22Rv1 (cell line): ENCODE measurements around the gene OR1K1.

Source experiments
- ZFX ChIP-seq: fragments of 450-650 bp; IDR thresholded peaks from 2 replicates; pipeline ENCODE4 v1.6.1; 2017; ENCODE audit warnings: antibody characterized with exemption, borderline replicate concordance
- TF ChIP-seq, protein P1 (sequence below): fragments of 450-650 bp; IDR thresholded peaks from 2 replicates; pipeline ENCODE4 v1.5.1; 2017; ENCODE audit warnings: mild to moderate bottlenecking

DNA sequence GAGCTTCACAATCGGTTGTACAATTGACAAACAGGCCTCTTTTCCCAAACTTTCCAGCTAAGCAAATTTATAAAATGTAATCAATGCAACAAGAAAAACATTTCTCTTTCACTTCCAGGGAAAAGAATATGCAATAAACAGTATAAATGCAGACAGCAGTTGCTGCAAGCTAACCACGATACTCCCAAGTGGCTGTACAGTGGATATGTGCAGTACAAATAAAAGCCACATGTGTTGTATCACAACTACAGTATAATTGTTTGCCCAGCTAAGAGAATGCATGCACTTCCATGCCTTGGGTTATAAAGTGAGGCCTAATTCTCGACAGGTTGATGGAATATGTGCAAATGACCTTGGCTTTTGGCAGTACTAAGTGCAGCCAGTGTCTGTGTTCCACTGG lies 45.2 kb downstream of the OR1K1 start:
- TF ChIP-seq, protein P1, sequence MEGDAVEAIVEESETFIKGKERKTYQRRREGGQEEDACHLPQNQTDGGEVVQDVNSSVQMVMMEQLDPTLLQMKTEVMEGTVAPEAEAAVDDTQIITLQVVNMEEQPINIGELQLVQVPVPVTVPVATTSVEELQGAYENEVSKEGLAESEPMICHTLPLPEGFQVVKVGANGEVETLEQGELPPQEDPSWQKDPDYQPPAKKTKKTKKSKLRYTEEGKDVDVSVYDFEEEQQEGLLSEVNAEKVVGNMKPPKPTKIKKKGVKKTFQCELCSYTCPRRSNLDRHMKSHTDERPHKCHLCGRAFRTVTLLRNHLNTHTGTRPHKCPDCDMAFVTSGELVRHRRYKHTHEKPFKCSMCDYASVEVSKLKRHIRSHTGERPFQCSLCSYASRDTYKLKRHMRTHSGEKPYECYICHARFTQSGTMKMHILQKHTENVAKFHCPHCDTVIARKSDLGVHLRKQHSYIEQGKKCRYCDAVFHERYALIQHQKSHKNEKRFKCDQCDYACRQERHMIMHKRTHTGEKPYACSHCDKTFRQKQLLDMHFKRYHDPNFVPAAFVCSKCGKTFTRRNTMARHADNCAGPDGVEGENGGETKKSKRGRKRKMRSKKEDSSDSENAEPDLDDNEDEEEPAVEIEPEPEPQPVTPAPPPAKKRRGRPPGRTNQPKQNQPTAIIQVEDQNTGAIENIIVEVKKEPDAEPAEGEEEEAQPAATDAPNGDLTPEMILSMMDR = no peak
- no peak for TF ChIP-seq ZFX
